Stimulated activated CD4-positive, alpha-beta T cell treated with anti-CD3 and anti-CD28 coated beads, Interleukin-15, amount 100 ng/mL, for 48 hours (primary cell): ENCODE measurements around the gene RAB5A.
"Not testable (repeated sequence)": the region's sequence is repeated elsewhere in the genome, so short reads cannot be mapped to it uniquely, and the experiment has no call there.

Experiments
- DNase-seq, 2 donors: peaks; one replicate each; pipeline ENCODE4 v3.0.0-alpha.2; 2020; ENCODE audit warnings: low read depth in 2 of 2

Gene RAB5A

GRCh38 chr3:20023623-20024405, 76.9 kb downstream of the RAB5A start:
- no peak for DNase-seq

GRCh38 chr3:20027136-20027535, 80.2 kb downstream of the RAB5A start:
- DNase-seq = no peak

- no peak for DNase-seq
Measured at GRCh38 chr3:20028905-20029331, 82.0 kb downstream of the RAB5A start.

GRCh38 chr3:20031939-20032338, 85.0 kb downstream of the RAB5A start:
- not testable (repeated sequence) for DNase-seq
